ENCODE data around the gene KNCN.

- no peak for TF ChIP-seq CTCF (IDR thresholded peaks at IDR 0.05)
- TF ChIP-seq EZH2 (IDR thresholded peaks at IDR 0.05; ENCODE audit: borderline replicate concordance, insufficient read depth, low read depth, low read length, poor library complexity, severe bottlenecking) = no peak
Observed at GRCh38 chr1:46525253-46525983, 26.0 kb downstream of the KNCN start.
